Activated B cell treated with CpG ODN at 0.5 μM for 24 hours (primary cell): Measurements from ENCODE around the gene NTNG2. TPM values are rescaled to one million over a fixed set of nuclear protein-coding genes. Genes with fewer than 3 reads are reported as not detected.

Experiments used
- ATAC-seq: fragments of 200-7000 bp; cut with Tn5 transposase; one replicate; pipeline ENCODE4 v1.10.0; 2021; ENCODE audit warnings: low read depth, mild to moderate bottlenecking, moderate library complexity
- CTCF ChIA-PET: fragments of 350-600 bp; sonication (Branson Sonifier 250); formaldehyde crosslinking; loops from one replicate; lab custom pipeline; 2021; ENCODE audit warnings: antibody characterized with exemption; lab: Charles Lee
- POLR2A ChIA-PET: fragments of 350-600 bp; sonication (Branson Sonifier 250); formaldehyde crosslinking; loops from one replicate; lab custom pipeline; 2021; ENCODE audit warnings: antibody characterized with exemption; lab: Charles Lee
- DNase-seq: peaks from one replicate; pipeline ENCODE4 v3.0.0; 2022
- H3K27ac Mint-ChIP-seq: one replicate; pipeline ENCODE4 v1.8.0; 2020; ENCODE audit warnings: mixed read lengths
- H3K27me3 Mint-ChIP-seq: one replicate; pipeline ENCODE4 v1.8.0; 2021; ENCODE audit warnings: mixed read lengths
- H3K36me3 Mint-ChIP-seq: one replicate; pipeline ENCODE4 v1.8.0; 2021; ENCODE audit warnings: low read depth, mixed read lengths
- H3K4me1 Mint-ChIP-seq: one replicate; pipeline ENCODE4 v1.8.0; 2021; ENCODE audit warnings: mixed read lengths
- H3K4me3 Mint-ChIP-seq: one replicate; pipeline ENCODE4 v1.8.0; 2020; ENCODE audit warnings: mild to moderate bottlenecking, mixed read lengths
- H3K9me3 Mint-ChIP-seq: one replicate; pipeline ENCODE4 v1.8.0; 2020; ENCODE audit warnings: mixed read lengths
- CTCF ChIP-seq: fragments of 200-600 bp; IDR thresholded peaks from one replicate; pipeline ENCODE4 v1.8.0; 2022; ENCODE audit warnings: antibody characterized with exemption, mild to moderate bottlenecking
- intact Hi-C: fragments of 100-400 bp; cut with micrococcal nuclease; formaldehyde crosslinking; loops from one replicate; pipeline ENCODE4 v1.15.1; 2024
- total RNA-seq: library from RNA; stranded (reverse); gene quantifications from 2 replicates; pipeline ENCODE4 v1.2.3, GENCODE V29; 2022

The NTNG2 gene
- total RNA-seq, 1 donor from 2014 or later, result 3.1 TPM

DNA sequence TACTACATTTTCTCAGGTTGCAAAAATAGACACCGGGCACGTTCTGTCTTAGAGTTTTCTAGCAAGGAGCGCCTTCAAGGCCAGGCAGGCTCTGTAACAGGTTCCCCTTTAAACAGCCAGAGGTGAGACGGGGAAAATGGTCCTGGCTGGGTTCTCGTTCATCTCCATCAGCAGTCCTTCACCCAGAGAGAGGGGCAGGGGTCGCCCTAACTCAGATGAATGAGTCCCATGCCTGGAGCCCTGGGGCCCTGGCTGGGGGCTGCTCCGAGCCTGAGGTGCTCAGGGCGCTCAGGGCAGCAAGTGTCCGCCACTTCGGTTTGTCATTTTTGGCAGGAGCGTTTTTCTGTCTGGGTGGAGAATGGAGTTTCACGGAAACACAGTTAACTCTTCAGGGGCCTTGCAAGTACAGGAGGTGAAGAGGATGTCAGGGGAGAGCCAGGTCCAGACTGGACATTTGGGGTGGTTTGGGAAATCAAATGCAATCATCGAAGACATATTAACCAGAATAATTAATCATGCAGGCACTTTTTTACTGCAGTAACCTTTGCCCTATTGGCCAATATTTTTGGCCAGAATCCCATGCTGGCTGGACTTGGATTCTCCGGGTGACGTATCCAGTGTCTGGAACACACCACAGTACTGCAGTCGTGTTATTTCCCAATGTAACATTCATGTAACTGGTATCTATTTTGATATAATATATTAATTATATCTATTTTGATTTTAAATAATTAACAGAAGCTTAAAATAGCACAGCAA lies 2.9 kb downstream of the NTNG2 start:
- no peak for TF ChIP-seq CTCF
- Mint-ChIP-seq H3K4me1 (peaks cover 9% of the 10 kb centered on the region), H3K27ac (no peak overlapping the region), H3K9me3 (no peaks in the 10 kb centered on the region), H3K4me3 (no peak overlapping the region), H3K36me3 (peaks cover 2% of the 10 kb centered on the region), H3K27me3 (peaks cover 56% of the 10 kb centered on the region)
- DNase-seq (no peak), ATAC-seq (no peak)
- ChIA-PET POLR2A (no interaction called here), CTCF (interaction anchor here (7.8 kb wide), 1 partner anchor 88 kb away, joined by 52 read pairs; no protein-coding TSS in a partner anchor)
- intact Hi-C loops, result loop anchor here (10.0 kb wide), 1 partner anchor 250 kb away; the partner anchor contains the start of gene CFAP77

DNA sequence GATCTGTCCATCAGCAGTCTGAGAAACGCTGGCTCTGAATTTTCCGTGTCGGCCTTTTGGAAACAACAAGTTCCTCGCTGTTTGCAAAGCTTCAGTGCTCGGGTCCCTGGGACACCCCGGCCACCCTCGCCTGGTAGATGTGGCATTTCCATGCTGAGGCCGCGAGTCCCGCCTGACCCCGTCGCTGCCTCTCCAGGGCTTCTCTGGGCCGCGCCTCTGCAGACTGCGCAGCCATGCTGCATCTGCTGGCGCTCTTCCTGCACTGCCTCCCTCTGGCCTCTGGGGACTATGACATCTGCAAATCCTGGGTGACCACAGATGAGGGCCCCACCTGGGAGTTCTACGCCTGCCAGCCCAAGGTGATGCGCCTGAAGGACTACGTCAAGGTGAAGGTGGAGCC lies 4.7 kb downstream of the NTNG2 start:
- peaks cover 52% of the 10 kb centered on the region for H3K27me3 Mint-ChIP-seq
- H3K4me1 Mint-ChIP-seq, result peaks cover 7% of the 10 kb centered on the region
- H3K9me3 Mint-ChIP-seq, result no peaks in the 10 kb centered on the region
- ChIA-PET CTCF (interaction anchor here (0.7 to 7.8 kb wide), 4 partner anchors 70 to 682 kb away, joined by 3 to 52 read pairs (median 7); no protein-coding TSS in a partner anchor), POLR2A (no interaction called here)
- intact Hi-C loops, result loop anchor here (10.0 kb wide), 1 partner anchor 248 kb away; the partner anchor contains the start of gene CFAP77
- H3K4me3 Mint-ChIP-seq, result no peak overlapping the region
- DNase-seq (no peak), ATAC-seq (no peak)
- no peak overlapping the region for H3K27ac Mint-ChIP-seq
- no peaks in the 10 kb centered on the region for H3K36me3 Mint-ChIP-seq
- no peak for TF ChIP-seq CTCF

GRCh38 chr9:132167192-132167591 lies 5.3 kb downstream of the NTNG2 start:
- ChIA-PET CTCF (interaction anchor here (0.7 to 7.8 kb wide), 5 partner anchors 69 to 682 kb away, joined by 3 to 52 read pairs (median 7); no protein-coding TSS in a partner anchor), POLR2A (no interaction called here)
- intact Hi-C loops, result loop anchor here (10.0 kb wide), 1 partner anchor 248 kb away; the partner anchor contains the start of gene CFAP77
- DNase-seq, result no peak
- ATAC-seq, result no peak
- H3K27ac Mint-ChIP-seq, result no peak overlapping the region
- H3K9me3 Mint-ChIP-seq, result no peaks in the 10 kb centered on the region
- H3K4me3 Mint-ChIP-seq, result no peak overlapping the region
- peaks cover 56% of the 10 kb centered on the region for H3K27me3 Mint-ChIP-seq
- no peaks in the 10 kb centered on the region for H3K36me3 Mint-ChIP-seq
- TF ChIP-seq CTCF, result no peak
- H3K4me1 Mint-ChIP-seq, result peaks cover 7% of the 10 kb centered on the region

DNA sequence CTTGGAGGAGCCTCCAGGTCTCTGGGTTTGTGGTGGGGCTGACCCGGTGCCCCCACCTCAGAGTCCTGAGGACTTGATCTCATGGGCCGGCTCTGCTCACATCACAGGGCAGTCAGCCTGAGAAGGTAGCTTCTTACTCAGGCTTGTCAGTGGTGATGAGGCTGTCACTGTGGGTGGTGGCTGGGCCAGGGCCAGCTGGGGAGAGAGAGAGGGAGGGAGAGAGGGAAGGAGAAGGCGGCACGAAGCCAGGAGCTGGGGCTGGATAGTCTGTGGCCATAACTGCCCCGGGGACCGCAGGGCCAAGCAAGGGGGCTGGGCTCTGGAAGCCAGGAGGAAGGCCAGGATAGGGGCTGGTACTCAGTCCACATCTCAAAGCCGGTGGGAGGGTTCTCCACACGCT lies 6.5 kb downstream of the NTNG2 start:
- ATAC-seq (no peak), DNase-seq (no peak)
- no peak overlapping the region for H3K4me3 Mint-ChIP-seq
- CTCF ChIA-PET, result interaction anchor here (1.5 to 7.8 kb wide), 2 partner anchors 68 to 85 kb away, joined by 7 to 52 read pairs; no protein-coding TSS in a partner anchor
- H3K27ac Mint-ChIP-seq, result no peak overlapping the region
- intact Hi-C loops, result loop anchor here (10.0 kb wide), 1 partner anchor 246 kb away; the partner anchor contains the start of gene CFAP77
- no peak for TF ChIP-seq CTCF
- POLR2A ChIA-PET, result no interaction called here
- H3K27me3 Mint-ChIP-seq, result peaks cover 54% of the 10 kb centered on the region
- no peaks in the 10 kb centered on the region for H3K9me3 Mint-ChIP-seq
- no peaks in the 10 kb centered on the region for H3K36me3 Mint-ChIP-seq
- H3K4me1 Mint-ChIP-seq, result peaks cover 4% of the 10 kb centered on the region

GRCh38 chr9:132168851-132169250 lies 7.0 kb downstream of the NTNG2 start:
- DNase-seq, result no peak
- no peaks in the 10 kb centered on the region for H3K36me3 Mint-ChIP-seq
- no peak overlapping the region for H3K27ac Mint-ChIP-seq
- no peak for TF ChIP-seq CTCF
- CTCF ChIA-PET, result interaction anchor here (1.6 to 7.8 kb wide), 3 partner anchors 17 to 84 kb away, joined by 4 to 52 read pairs (median 39); no protein-coding TSS in a partner anchor
- POLR2A ChIA-PET, result no interaction called here
- intact Hi-C loops, result loop anchor here (1.0 to 10.0 kb wide), 2 partner anchors 67 to 246 kb away; partner anchors contain the start of gene CFAP77
- no peak for ATAC-seq
- no peak overlapping the region for H3K4me3 Mint-ChIP-seq
- H3K4me1 Mint-ChIP-seq, result peaks cover 2% of the 10 kb centered on the region
- H3K9me3 Mint-ChIP-seq, result no peaks in the 10 kb centered on the region
- peaks cover 55% of the 10 kb centered on the region for H3K27me3 Mint-ChIP-seq
